ENCODE data around the gene GLI1. TPM values are rescaled to one million over a fixed set of nuclear protein-coding genes. Genes with fewer than 3 reads are reported as not detected.

GLI1 gene
- total and polyA plus RNA-seq, 2 of the 13 experiments (the other 11 are each of a cell fraction or from before 2014, with no cell fraction given), result 0.09 to 0.20 TPM

DNA sequence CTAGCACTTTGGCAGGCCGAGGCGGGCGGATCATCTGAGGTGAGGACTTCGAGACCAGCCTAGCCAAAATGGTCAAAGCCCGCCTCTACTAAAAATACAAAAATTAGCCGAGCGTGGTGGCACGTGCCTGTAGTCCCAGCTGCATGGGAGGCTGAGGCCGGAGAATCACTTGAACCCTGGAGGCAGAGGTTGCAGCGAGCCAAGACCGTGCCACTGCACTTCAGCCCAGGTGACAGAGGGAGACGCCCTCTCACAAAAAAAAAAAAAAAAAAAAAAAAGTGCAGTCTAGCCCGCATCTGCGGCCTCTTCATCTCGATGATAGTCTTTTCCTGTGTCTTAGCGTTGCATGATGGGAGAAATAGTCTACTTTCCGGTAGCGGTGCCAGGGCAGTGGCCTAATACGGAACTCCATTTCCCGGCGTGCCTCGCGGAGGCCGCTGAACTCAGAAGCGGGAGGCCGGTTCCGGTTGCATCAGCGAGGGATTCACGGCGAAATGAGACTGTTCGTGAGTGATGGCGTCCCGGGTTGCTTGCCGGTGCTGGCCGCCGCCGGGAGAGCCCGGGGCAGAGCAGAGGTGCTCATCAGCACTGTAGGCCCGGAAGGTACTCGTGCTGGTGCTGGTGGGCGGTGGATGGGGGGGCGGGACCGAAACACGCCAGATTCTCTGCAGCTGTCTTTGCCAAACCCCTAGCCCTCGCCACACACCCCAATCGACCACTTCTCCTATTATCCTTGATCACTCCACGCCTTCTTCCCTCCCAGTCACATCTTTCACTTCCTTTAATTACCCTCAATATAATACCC is 28.2 kb downstream of the GLI1 start, which contains the start of gene MARS1 (continued):
- TF ChIP-seq ZNF337 (CRISPR knock-in tag; IDR thresholded peaks at IDR 0.05; ENCODE audit: borderline replicate concordance, low read depth), result no peak
- no peak for TF ChIP-seq ZNF619 (CRISPR knock-in tag; IDR thresholded peaks at IDR 0.05)
- TF ChIP-seq ZNF672 (CRISPR knock-in tag; IDR thresholded peaks at IDR 0.05), result no peak
- TF ChIP-seq ZSCAN30 (CRISPR knock-in tag; IDR thresholded peaks at IDR 0.05), result no peak
- TF ChIP-seq ZNF547 (CRISPR knock-in tag; IDR thresholded peaks at IDR 0.05), result peak; percentile 72; the same call in 1 of the 2 replicates
- no peak for TF ChIP-seq ZFP36L1 (CRISPR knock-in tag; IDR thresholded peaks at IDR 0.05)
- TF ChIP-seq, protein P1, sequence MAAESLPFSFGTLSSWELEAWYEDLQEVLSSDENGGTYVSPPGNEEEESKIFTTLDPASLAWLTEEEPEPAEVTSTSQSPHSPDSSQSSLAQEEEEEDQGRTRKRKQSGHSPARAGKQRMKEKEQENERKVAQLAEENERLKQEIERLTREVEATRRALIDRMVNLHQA (CRISPR knock-in tag; IDR thresholded peaks at IDR 0.05), result no peak
- no peak for TF ChIP-seq ZNF841 (CRISPR knock-in tag; IDR thresholded peaks at IDR 0.05; ENCODE audit: borderline replicate concordance)
- no peak for TF ChIP-seq SNRNP70 (IDR thresholded peaks at IDR 0.05; ENCODE audit: low read depth, low read length)
- TF ChIP-seq ZNF629 (CRISPR knock-in tag; conservative IDR thresholded peaks at IDR 0.05), result no peak
- peak; percentile 64; the same call in 1 of the 2 replicates for TF ChIP-seq SALL1 (CRISPR knock-in tag; IDR thresholded peaks at IDR 0.05)
- TF ChIP-seq RARA (CRISPR knock-in tag; IDR thresholded peaks at IDR 0.05), result 0 out of 2 replicates have a peak, but pooled peaks have one; percentile 19
- TF ChIP-seq ZNF713 (CRISPR knock-in tag; IDR thresholded peaks at IDR 0.05), result no peak
- no peak for TF ChIP-seq ZNF10 (CRISPR knock-in tag; IDR thresholded peaks at IDR 0.05; ENCODE audit: borderline replicate concordance, low read depth)
- TF ChIP-seq ZNF7 (CRISPR knock-in tag; IDR thresholded peaks at IDR 0.05), result no peak
- TF ChIP-seq MYNN (CRISPR knock-in tag; IDR thresholded peaks at IDR 0.05; ENCODE audit: low read depth), result no peak
- TF ChIP-seq, protein P2, sequence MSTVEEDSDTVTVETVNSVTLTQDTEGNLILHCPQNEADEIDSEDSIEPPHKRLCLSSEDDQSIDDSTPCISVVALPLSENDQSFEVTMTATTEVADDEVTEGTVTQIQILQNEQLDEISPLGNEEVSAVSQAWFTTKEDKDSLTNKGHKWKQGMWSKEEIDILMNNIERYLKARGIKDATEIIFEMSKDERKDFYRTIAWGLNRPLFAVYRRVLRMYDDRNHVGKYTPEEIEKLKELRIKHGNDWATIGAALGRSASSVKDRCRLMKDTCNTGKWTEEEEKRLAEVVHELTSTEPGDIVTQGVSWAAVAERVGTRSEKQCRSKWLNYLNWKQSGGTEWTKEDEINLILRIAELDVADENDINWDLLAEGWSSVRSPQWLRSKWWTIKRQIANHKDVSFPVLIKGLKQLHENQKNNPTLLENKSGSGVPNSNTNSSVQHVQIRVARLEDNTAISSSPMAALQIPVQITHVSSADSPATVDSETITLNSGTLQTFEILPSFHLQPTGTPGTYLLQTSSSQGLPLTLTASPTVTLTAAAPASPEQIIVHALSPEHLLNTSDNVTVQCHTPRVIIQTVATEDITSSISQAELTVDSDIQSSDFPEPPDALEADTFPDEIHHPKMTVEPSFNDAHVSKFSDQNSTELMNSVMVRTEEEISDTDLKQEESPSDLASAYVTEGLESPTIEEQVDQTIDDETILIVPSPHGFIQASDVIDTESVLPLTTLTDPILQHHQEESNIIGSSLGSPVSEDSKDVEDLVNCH (CRISPR knock-in tag; IDR thresholded peaks at IDR 0.05), result no peak
- no peak for TF ChIP-seq AGO2 (optimal IDR thresholded peaks at IDR 0.05; ENCODE audit: low read depth, low read length)
- no peak for TF ChIP-seq ZNF431 (CRISPR knock-in tag; IDR thresholded peaks at IDR 0.05; ENCODE audit: borderline replicate concordance, low read depth)
- TF ChIP-seq KAT8 (CRISPR knock-in tag; IDR thresholded peaks at IDR 0.05), result peak; percentile 94
- TF ChIP-seq, protein P3, sequence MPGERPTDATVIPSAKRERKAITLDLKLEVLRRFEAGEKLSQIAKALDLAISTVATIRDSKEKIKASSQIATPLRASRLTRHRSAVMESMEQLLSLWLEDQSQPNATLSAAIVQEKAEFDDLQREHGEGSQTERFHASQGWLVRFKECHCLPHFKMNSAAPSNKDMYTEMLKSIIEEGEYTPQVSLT (CRISPR knock-in tag; IDR thresholded peaks at IDR 0.05; ENCODE audit: borderline replicate concordance, low read depth), result no peak
- TF ChIP-seq GATAD2A (CRISPR knock-in tag; IDR thresholded peaks at IDR 0.05), result peak; percentile 24; the same call in 1 of the 2 replicates
- peak; percentile 92 for TF ChIP-seq GATAD1 (CRISPR knock-in tag; IDR thresholded peaks at IDR 0.05)
- 0 out of 2 replicates have a peak, but pooled peaks have one; percentile 20 for TF ChIP-seq RCOR2 (CRISPR knock-in tag; IDR thresholded peaks at IDR 0.05)
- TF ChIP-seq, protein P4, sequence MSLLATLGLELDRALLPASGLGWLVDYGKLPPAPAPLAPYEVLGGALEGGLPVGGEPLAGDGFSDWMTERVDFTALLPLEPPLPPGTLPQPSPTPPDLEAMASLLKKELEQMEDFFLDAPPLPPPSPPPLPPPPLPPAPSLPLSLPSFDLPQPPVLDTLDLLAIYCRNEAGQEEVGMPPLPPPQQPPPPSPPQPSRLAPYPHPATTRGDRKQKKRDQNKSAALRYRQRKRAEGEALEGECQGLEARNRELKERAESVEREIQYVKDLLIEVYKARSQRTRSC (CRISPR knock-in tag; IDR thresholded peaks at IDR 0.05; ENCODE audit: low read depth), result no peak
- peak; percentile 67 for TF ChIP-seq TBX2 (CRISPR knock-in tag; IDR thresholded peaks at IDR 0.05; ENCODE audit: borderline replicate concordance)
- no peak for TF ChIP-seq NR2F1 (CRISPR knock-in tag; IDR thresholded peaks at IDR 0.05)
- TF ChIP-seq ZNF17 (CRISPR knock-in tag; IDR thresholded peaks at IDR 0.05), result no peak
- TF ChIP-seq CCDC6 (CRISPR knock-in tag; IDR thresholded peaks at IDR 0.05), result peak; percentile 62; the same call in 1 of the 2 replicates

Data from HepG2 (cell line).